GM18858 (cell line): ENCODE measurements around the gene CTRB2.

ENCODE experiments used
- ATAC-seq: cut with Tn5 transposase; IDR thresholded peaks from one replicate; pipeline ENCODE4 v1.9.1; 2021; ENCODE audit not compliant: unreplicated experiment

Gene CTRB2

GRCh38 chr16:75179208-75179607 lies 27.8 kb downstream of the CTRB2 start:
- ATAC-seq, result no peak

GRCh38 chr16:75176926-75177325 lies 30.0 kb downstream of the CTRB2 start:
- ATAC-seq, result no peak

- no peak for ATAC-seq
Measured at GRCh38 chr16:75175074-75175473, 31.9 kb downstream of the CTRB2 start.

- ATAC-seq, result no peak
Measured at GRCh38 chr16:75172578-75172977, 34.4 kb downstream of the CTRB2 start.

- ATAC-seq, result no peak
Measured at GRCh38 chr16:75169899-75170405, 37.0 kb downstream of the CTRB2 start.

- ATAC-seq, result no peak
Measured at GRCh38 chr16:75160386-75160785, 46.6 kb downstream of the CTRB2 start.
